WERI-Rb-1 (cell line): ENCODE measurements around the gene GLRX5.

Source experiments
- DNase-seq: peaks from one replicate; pipeline ENCODE4 v3.0.0-alpha.2; 2020
- H3K27ac ChIP-seq: fragments of 250-450 bp; sonication (Bioruptor Pico); 2 replicates; pipeline ENCODE4 v1.5.1; 2020; ENCODE audit warnings: mild to moderate bottlenecking, moderate library complexity
- H3K27me3 ChIP-seq: fragments of 250-450 bp; sonication (Bioruptor Pico); 2 replicates; pipeline ENCODE4 v1.5.1; 2021; ENCODE audit warnings: mild to moderate bottlenecking, low read depth, moderate library complexity; ENCODE audit not compliant: insufficient read depth, severe bottlenecking
- H3K36me3 ChIP-seq: fragments of 250-450 bp; sonication (Bioruptor Pico); 2 replicates; pipeline ENCODE4 v1.5.1; 2020; ENCODE audit warnings: mild to moderate bottlenecking, moderate library complexity
- H3K4me3 ChIP-seq: 2 replicates; pipeline ENCODE4 v1.5.1; 2011; ENCODE audit warnings: low read depth, mild to moderate bottlenecking, control low read depth, low read length
- H3K9me3 ChIP-seq: fragments of 250-450 bp; sonication (Bioruptor Pico); 2 replicates; pipeline ENCODE4 v1.5.1; 2021; ENCODE audit warnings: mild to moderate bottlenecking, moderate library complexity; ENCODE audit not compliant: severe bottlenecking
- CTCF ChIP-seq: IDR thresholded peaks from 2 replicates; pipeline ENCODE4 v1.5.1; 2011; ENCODE audit warnings: low read depth, mild to moderate bottlenecking, control low read depth, inconsistent platforms, low read length

The GLRX5 gene

GRCh38 chr14:95533391-95533821, 1.4 kb upstream of the GLRX5 start:
- Histone ChIP-seq H3K27ac (peak overlapping the region; percentile 93), H3K27me3 (no peaks in the 10 kb centered on the region), H3K9me3 (no peaks in the 10 kb centered on the region), H3K4me3 (peak overlapping the region; percentile 57), H3K36me3 (peaks cover 27% of the 10 kb centered on the region)
- no peak for TF ChIP-seq CTCF
- DNase-seq = peak; percentile 26

GRCh38 chr14:95533822-95534221, 1.0 kb upstream of the GLRX5 start:
- Histone ChIP-seq H3K27ac (peak overlapping the region; percentile 93), H3K9me3 (no peaks in the 10 kb centered on the region), H3K27me3 (no peaks in the 10 kb centered on the region), H3K36me3 (peaks cover 27% of the 10 kb centered on the region), H3K4me3 (peak overlapping the region; percentile 57)
- no peak for DNase-seq
- no peak for TF ChIP-seq CTCF

- Histone ChIP-seq H3K27me3 (no peaks in the 10 kb centered on the region), H3K9me3 (no peaks in the 10 kb centered on the region), H3K36me3 (peaks cover 20% of the 10 kb centered on the region), H3K4me3 (peak overlapping the region; percentile 57), H3K27ac (peak overlapping the region; percentile 74)
- no peak for TF ChIP-seq CTCF
- no peak for DNase-seq
Measured at GRCh38 chr14:95535226-95536021, 574 bp downstream of the GLRX5 start.

- peak; percentile 61 for DNase-seq
- no peak for TF ChIP-seq CTCF
- Histone ChIP-seq H3K27me3 (no peaks in the 10 kb centered on the region), H3K4me3 (peak overlapping the region; percentile 57), H3K9me3 (no peaks in the 10 kb centered on the region), H3K27ac (peak overlapping the region; percentile 74), H3K36me3 (peaks cover 16% of the 10 kb centered on the region)
Measured at GRCh38 chr14:95536036-95536593, 1.3 kb downstream of the GLRX5 start.

- no peaks in the 10 kb centered on the region for H3K9me3 ChIP-seq
- no peak for DNase-seq
- H3K27me3 ChIP-seq = no peaks in the 10 kb centered on the region
- TF ChIP-seq CTCF = no peak
- H3K4me3 ChIP-seq = no peak overlapping the region
- no peak overlapping the region for H3K27ac ChIP-seq
- H3K36me3 ChIP-seq = peaks cover 11% of the 10 kb centered on the region
Measured at GRCh38 chr14:95536671-95537070, 1.8 kb downstream of the GLRX5 start.
